HepG2 (cell line): ENCODE measurements around the gene HINT1. TPM values are rescaled to one million over a fixed set of nuclear protein-coding genes. Genes with fewer than 3 reads are reported as not detected.

Experiments used
- ATAC-seq: fragments of 200-7000 bp; cut with Tn5 transposase; 3 replicates; pipeline ENCODE4 v1.9.1; 2020; ENCODE audit warnings: mild to moderate bottlenecking, moderate library complexity
- BruUV-seq: library from RNA; stranded (reverse); fragments of 400-500 nt; replicated peaks from 2 replicates; lab custom pipeline; 2021; lab: Mats Ljungman, UMichigan
- CTCF ChIA-PET: fragments of 300-600 bp; formaldehyde crosslinking; extraction: SDS; loops from one replicate; lab custom pipeline; 2021; ENCODE audit warnings: low total read pairs, inconsistent platforms, low intra/inter-chr PET ratio; lab: Yijun Ruan, JAX
- POLR2A ChIA-PET: fragments of 350-600 bp; sonication (Branson Sonifier 250); formaldehyde crosslinking; loops from one replicate; lab custom pipeline; 2020; ENCODE audit warnings: antibody characterized with exemption, inconsistent platforms; lab: Yijun Ruan, JAX
- DNase-seq: peaks from one replicate; pipeline ENCODE4 v3.0.0-alpha.2; 2015; ENCODE audit warnings: low spot score
- FAIRE-seq: peaks from 3 replicates; lab custom pipeline; 2011; peaks lifted over from hg19 to GRCh38; lab: Jason Lieb, UNC
- H2AFZ ChIP-seq: one replicate; pipeline ENCODE4 v1.6.1; 2011; ENCODE audit warnings: low read length, inconsistent platforms
- H3K27ac ChIP-seq: fragments of 300-600 bp; 3 replicates; pipeline ENCODE4 v1.8.0; 2011; ENCODE audit warnings: mixed run types, mild to moderate bottlenecking, mixed read lengths, low read length, inconsistent platforms; ENCODE audit not compliant: insufficient read depth; ENCODE audit errors: extremely low read length
- H3K27me3 ChIP-seq, 2 experiments: fragments of 200-600 bp in 1 of 2; 2 replicates in 1 of 2; 3 replicates in 1 of 2; pipeline versions ENCODE4 v1.6.0 to v1.8.0; 2011; ENCODE audit warnings: low read length in 2 of 2, mild to moderate bottlenecking in 2 of 2, moderate library complexity in 2 of 2, inconsistent platforms in 1 of 2; ENCODE audit not compliant: insufficient read depth in 2 of 2, control insufficient read depth in 1 of 2
- H3K36me3 ChIP-seq, 2 experiments: fragments of 200-600 bp in 1 of 2; replicated peaks in 1 of 2; 2 replicates in 1 of 2; 3 replicates in 1 of 2; pipeline versions ENCODE4 v1.5.1 to v1.8.0; 2011; ENCODE audit warnings: low read length in 2 of 2, inconsistent platforms in 1 of 2; ENCODE audit not compliant: insufficient read depth in 2 of 2, control insufficient read depth in 1 of 2
- H3K4me1 ChIP-seq: 2 replicates; pipeline ENCODE4 v1.5.1; 2012; ENCODE audit warnings: low read length, inconsistent platforms; ENCODE audit not compliant: insufficient read depth
- H3K4me2 ChIP-seq: 2 replicates; pipeline ENCODE4 v1.6.0; 2011; ENCODE audit warnings: low read depth, low read length, inconsistent platforms
- H3K4me3 ChIP-seq, 3 experiments: fragments of 200-600 bp in 1 of 3; sonication (generic), shearing (Covaris generic) in 1 of 3; replicated peaks in 1 of 3; 2 replicates each; pipeline ENCODE4 v1.5.1; 2011 to 2016; ENCODE audit warnings: low read length in 3 of 3, inconsistent platforms in 2 of 3, low read depth in 2 of 3, mild to moderate bottlenecking in 2 of 3, control low read depth in 1 of 3, mixed read lengths in 1 of 3; ENCODE audit not compliant: insufficient read depth in 1 of 3
- H3K79me2 ChIP-seq: one replicate; pipeline ENCODE4 v1.6.1; 2011; ENCODE audit warnings: low read length, inconsistent platforms; ENCODE audit not compliant: insufficient read depth
- H3K9ac ChIP-seq: 2 replicates; pipeline ENCODE4 v1.6.0; 2011; ENCODE audit warnings: mild to moderate bottlenecking, low read depth, low read length, inconsistent platforms; ENCODE audit not compliant: insufficient read depth
- H3K9me3 ChIP-seq: 2 replicates; pipeline ENCODE4 v1.5.1; 2012; ENCODE audit warnings: mild to moderate bottlenecking, low read length
- H4K20me1 ChIP-seq: 2 replicates; pipeline ENCODE4 v1.6.0; 2011; ENCODE audit warnings: inconsistent platforms, mild to moderate bottlenecking, low read length, moderate library complexity; ENCODE audit not compliant: insufficient read depth
- FOSL2 ChIP-seq: sonication (generic); formaldehyde crosslinking; IDR thresholded peaks from 2 replicates; pipeline ENCODE4 v1.4.0; 2020; ENCODE audit warnings: missing genetic modification reagents
- MAFF ChIP-seq: IDR thresholded peaks from 2 replicates; pipeline ENCODE4 v1.6.1; 2011; ENCODE audit warnings: low read depth, low read length, improper control_type of control experiment
- POLR2G ChIP-seq: fragments of 200-400 bp; formaldehyde crosslinking; IDR thresholded peaks from 2 replicates; pipeline ENCODE4 v1.6.1; 2018; ENCODE audit warnings: mild to moderate bottlenecking, low read depth, low read length, moderate library complexity
- RORA ChIP-seq: sonication (generic); formaldehyde crosslinking; IDR thresholded peaks from 2 replicates; pipeline ENCODE4 v1.5.0; 2020; ENCODE audit warnings: mild to moderate bottlenecking, missing genetic modification reagents, moderate library complexity
- ZSCAN30 ChIP-seq: sonication (generic); formaldehyde crosslinking; IDR thresholded peaks from 2 replicates; pipeline ENCODE4 v1.5.0; 2020; ENCODE audit warnings: mild to moderate bottlenecking, missing genetic modification reagents
- WGBS: methylation state at CpG from one replicate; pipeline ENCODE4 v1.1.6; 2017; ENCODE audit warnings: low lambda C conversion rate; 5-methylcytosine and 5-hydroxymethylcytosine counted together
- in situ Hi-C: cut with HindIII; loops from 2 replicates; pipeline ENCODE4 v1.10.0; 2017; ENCODE audit warnings: low pct_unique_long_range_greater_than_20kb; ENCODE audit not compliant: extremely low pct_ligation_motif_present
- intact Hi-C: fragments of 100-400 bp; cut with micrococcal nuclease; formaldehyde crosslinking; loops from one replicate; pipeline ENCODE4 v1.10.0; 2022; ENCODE audit not compliant: unreplicated experiment
- polyA plus RNA-seq, 8 experiments: library from polyadenylated mRNA; depleted of rRNA in 3 of 8; stranded (reverse) in 7 of 8; unstranded in 1 of 8; fragments of >200 nt; fragmentation: Illumina TruSeq in 4 of 8; extraction: Trizol in 4 of 8; gene quantifications; 2 replicates each; pipeline versions ENCODE4 v1.2.1 to v1.2.3, GENCODE V29; 2011 to 2016; ENCODE audit warnings: low read depth in 4 of 8, missing spikeins in 1 of 8, mixed read lengths in 1 of 8; ENCODE audit not compliant: insufficient read depth in 1 of 8
- total RNA-seq, 5 experiments: library from RNA; depleted of rRNA; stranded (reverse); fragments of >200 nt; fragmentation: Illumina TruSeq; extraction: Trizol; gene quantifications; 2 replicates each; pipeline ENCODE4 v1.2.3, GENCODE V29; 2016; ENCODE audit warnings: low read depth in 1 of 5

The HINT1 gene
- total and polyA plus RNA-seq, 2 of the 13 experiments (the other 11 are each of a cell fraction or from before 2014, with no cell fraction given): 428 to 997 TPM

- no peak overlapping the region for H3K27ac ChIP-seq
- no peaks in the 10 kb centered on the region for H4K20me1 ChIP-seq
- DNase-seq (no peak), FAIRE-seq (peak; percentile 4), ATAC-seq (no peak)
- no peak overlapping the region for H2AFZ ChIP-seq
- in situ Hi-C loops: no loop called here
- H3K9ac ChIP-seq: no peak overlapping the region
- H3K4me2 ChIP-seq: no peak overlapping the region
- intact Hi-C loops: no loop called here
- 98% methylated on average over 2 of the region's 2 CpGs for WGBS
- TF ChIP-seq MAFF: no peak
- no peak for TF ChIP-seq ZSCAN30 (CRISPR knock-in tag)
- no peak for TF ChIP-seq POLR2G
- no peaks in the 10 kb centered on the region for H3K9me3 ChIP-seq
- BruUV-seq: no TSS peak
- H3K4me1 ChIP-seq: no peaks in the 10 kb centered on the region
- H3K4me3 ChIP-seq: no peak overlapping the region
- H3K36me3 ChIP-seq: 0 out of 5 replicates have a peak, but pooled peaks cover 0 to 7% of the 10 kb centered on the region in 2 experiments
- no peaks in the 10 kb centered on the region for H3K79me2 ChIP-seq
- no peaks in the 10 kb centered on the region; a peak in 1 of 5 replicates for H3K27me3 ChIP-seq
- POLR2A ChIA-PET: no interaction called here
- CTCF ChIA-PET: no interaction called here
These were observed 28.1 kb upstream of the HINT1 start for GRCh38 chr5:131193106-131193505.

- FAIRE-seq: no peak
- Histone ChIP-seq H3K27ac (no peak overlapping the region), H3K27me3 (no peaks in the 10 kb centered on the region; a peak in 1 of 5 replicates), H3K4me1 (peaks cover 12% of the 10 kb centered on the region), H3K4me2 (no peak overlapping the region), H3K79me2 (no peaks in the 10 kb centered on the region), H4K20me1 (no peaks in the 10 kb centered on the region), H3K36me3 (0 out of 5 replicates have a peak, but pooled peaks cover 0 to 2% of the 10 kb centered on the region in 2 experiments), H3K4me3 (no peak overlapping the region), H3K9ac (no peak overlapping the region), H2AFZ (no peak overlapping the region), H3K9me3 (no peaks in the 10 kb centered on the region)
- ChIA-PET POLR2A (no interaction called here), CTCF (no interaction called here)
- in situ Hi-C loops: no loop called here
- WGBS: 95% methylated on average over 3 of the region's 3 CpGs
- intact Hi-C loops: no loop called here
- no peak for DNase-seq
- no TSS peak for BruUV-seq
- no peak for ATAC-seq
- no peak for TF ChIP-seq RORA (CRISPR knock-in tag)
- TF ChIP-seq FOSL2 (CRISPR knock-in tag): peak; percentile 52
These were observed 21.7 kb upstream of the HINT1 start for GRCh38 chr5:131186561-131187256.
